H1 (cell line): ENCODE data around the gene UBE2L6. TPM values are rescaled to one million over a fixed set of nuclear protein-coding genes. Genes with fewer than 3 reads are reported as not detected.

Source experiments
- CBX5 ChIP-seq: fragments of 300-800, 300-1000 bp; sonication (generic); IDR thresholded peaks from 2 replicates; pipeline ENCODE4 v1.7.1; 2016; ENCODE audit warnings: antibody characterized with exemption, low read length, low read depth
- NRF1 ChIP-seq: IDR thresholded peaks from 2 replicates; pipeline ENCODE4 v1.6.1; 2011; ENCODE audit warnings: mild to moderate bottlenecking, low read depth, low read length, improper control_type of control experiment
- RXRA ChIP-seq: IDR thresholded peaks from 2 replicates; pipeline ENCODE4 v1.6.1; 2011; ENCODE audit warnings: low read depth, mild to moderate bottlenecking, low read length, moderate library complexity; ENCODE audit not compliant: insufficient read depth
- SIN3A ChIP-seq, 2 experiments: IDR thresholded peaks in 1 of 2; conservative IDR thresholded peaks in 1 of 2; 2 replicates each; pipeline ENCODE4 v1.6.1; 2011 to 2012; ENCODE audit warnings: low read length in 2 of 2, improper control_type of control experiment in 1 of 2, low read depth in 1 of 2, mild to moderate bottlenecking in 1 of 2
- SP4 ChIP-seq: IDR thresholded peaks from 2 replicates; pipeline ENCODE4 v1.6.1; 2012; ENCODE audit warnings: low read length, inconsistent platforms
- TAF1 ChIP-seq: IDR thresholded peaks from 2 replicates; pipeline ENCODE4 v1.6.1; 2011; ENCODE audit warnings: mild to moderate bottlenecking, low read depth, low read length
- polyA plus RNA-seq, 7 experiments: library from polyadenylated mRNA; depleted of rRNA in 3 of 7; stranded (reverse) in 5 of 7; unstranded in 2 of 7; fragments of >200 nt in 5 of 7; fragments of 200-250 nt in 2 of 7; gene quantifications; 1 replicate in 5 of 7; 2 replicates in 1 of 7; 4 replicates in 1 of 7; pipeline versions ENCODE4 v1.2.1 to v1.2.3, GENCODE V29; 2011 to 2013; ENCODE audit warnings: missing spikeins in 2 of 7, mixed read lengths in 2 of 7
- total RNA-seq: library from RNA; stranded (reverse); fragmentation: NEBNext Ultra II Directional; extraction: Animal tissue kit (Norgen Biotek cat#: 25700); gene quantifications from 2 replicates; pipeline ENCODE4 v1.2.1, GENCODE V29; 2021
- TF ChIP-seq, protein P1 (sequence below): fragments of 300-600 bp; sonication (generic); IDR thresholded peaks from 2 replicates; pipeline ENCODE4 v1.7.1; 2012; ENCODE audit warnings: low read length, moderate library complexity, mild to moderate bottlenecking, inconsistent platforms; ENCODE audit not compliant: insufficient replicate concordance

UBE2L6 gene
- total and polyA plus RNA-seq, 2 of the 8 experiments (the other 6 are each of a cell fraction or from before 2014, with no cell fraction given): 67.8 to 89.2 TPM

DNA sequence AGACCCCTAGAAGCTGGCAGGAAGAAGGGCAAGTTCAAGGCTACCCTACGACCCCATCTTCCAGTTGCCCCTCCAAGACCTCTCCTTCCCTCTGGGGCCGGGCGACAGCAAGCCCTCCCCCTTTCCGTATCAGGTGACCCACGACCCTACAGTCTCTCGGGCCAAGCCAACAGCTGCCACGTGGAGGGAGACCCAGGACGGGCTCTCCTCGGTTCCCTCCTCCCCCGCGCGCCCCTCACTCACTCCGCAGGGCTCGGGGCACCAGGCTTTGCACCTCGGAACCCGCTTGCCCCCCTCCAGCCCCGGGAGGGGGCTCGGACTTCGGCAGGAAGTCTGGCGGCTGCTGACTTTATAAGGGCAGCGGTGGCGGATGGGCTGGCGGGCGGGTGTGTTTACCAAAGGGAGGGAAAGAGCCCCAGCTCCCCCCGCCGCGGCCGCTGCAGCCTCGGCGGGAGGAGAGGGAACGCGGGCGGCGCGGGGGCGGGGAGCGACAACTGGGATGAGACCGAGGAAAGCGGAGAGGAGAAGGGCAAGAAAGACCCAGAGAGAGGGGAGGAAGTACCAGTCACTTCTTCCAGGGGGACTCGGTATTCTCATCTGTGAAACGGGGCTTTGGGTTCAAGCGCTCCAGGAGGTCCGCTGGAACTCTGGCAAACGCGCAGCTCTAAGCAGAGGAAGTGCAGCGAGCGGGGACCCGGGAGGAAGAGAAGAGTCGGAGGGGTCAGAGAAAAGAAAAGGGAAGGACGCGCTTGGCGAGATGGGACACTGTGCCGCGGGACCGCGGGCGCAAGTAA, 52.7 kb downstream of the UBE2L6 start (continued):
- TF ChIP-seq TAF1 (peak; percentile 45; the same call in 1 of the 2 replicates), NRF1 (no peak), SIN3A (conservative IDR thresholded peaks at IDR 0.05 in 1 of 2, IDR thresholded peaks at IDR 0.05 in 1 of 2; ENCODE audit: low read depth in 1 of 2, low read length in 2 of 2) (no peak; a peak in 1 of 4 replicates), RXRA (no peak), CBX5 (no peak), SP4 (no peak)
- TF ChIP-seq, protein P1, sequence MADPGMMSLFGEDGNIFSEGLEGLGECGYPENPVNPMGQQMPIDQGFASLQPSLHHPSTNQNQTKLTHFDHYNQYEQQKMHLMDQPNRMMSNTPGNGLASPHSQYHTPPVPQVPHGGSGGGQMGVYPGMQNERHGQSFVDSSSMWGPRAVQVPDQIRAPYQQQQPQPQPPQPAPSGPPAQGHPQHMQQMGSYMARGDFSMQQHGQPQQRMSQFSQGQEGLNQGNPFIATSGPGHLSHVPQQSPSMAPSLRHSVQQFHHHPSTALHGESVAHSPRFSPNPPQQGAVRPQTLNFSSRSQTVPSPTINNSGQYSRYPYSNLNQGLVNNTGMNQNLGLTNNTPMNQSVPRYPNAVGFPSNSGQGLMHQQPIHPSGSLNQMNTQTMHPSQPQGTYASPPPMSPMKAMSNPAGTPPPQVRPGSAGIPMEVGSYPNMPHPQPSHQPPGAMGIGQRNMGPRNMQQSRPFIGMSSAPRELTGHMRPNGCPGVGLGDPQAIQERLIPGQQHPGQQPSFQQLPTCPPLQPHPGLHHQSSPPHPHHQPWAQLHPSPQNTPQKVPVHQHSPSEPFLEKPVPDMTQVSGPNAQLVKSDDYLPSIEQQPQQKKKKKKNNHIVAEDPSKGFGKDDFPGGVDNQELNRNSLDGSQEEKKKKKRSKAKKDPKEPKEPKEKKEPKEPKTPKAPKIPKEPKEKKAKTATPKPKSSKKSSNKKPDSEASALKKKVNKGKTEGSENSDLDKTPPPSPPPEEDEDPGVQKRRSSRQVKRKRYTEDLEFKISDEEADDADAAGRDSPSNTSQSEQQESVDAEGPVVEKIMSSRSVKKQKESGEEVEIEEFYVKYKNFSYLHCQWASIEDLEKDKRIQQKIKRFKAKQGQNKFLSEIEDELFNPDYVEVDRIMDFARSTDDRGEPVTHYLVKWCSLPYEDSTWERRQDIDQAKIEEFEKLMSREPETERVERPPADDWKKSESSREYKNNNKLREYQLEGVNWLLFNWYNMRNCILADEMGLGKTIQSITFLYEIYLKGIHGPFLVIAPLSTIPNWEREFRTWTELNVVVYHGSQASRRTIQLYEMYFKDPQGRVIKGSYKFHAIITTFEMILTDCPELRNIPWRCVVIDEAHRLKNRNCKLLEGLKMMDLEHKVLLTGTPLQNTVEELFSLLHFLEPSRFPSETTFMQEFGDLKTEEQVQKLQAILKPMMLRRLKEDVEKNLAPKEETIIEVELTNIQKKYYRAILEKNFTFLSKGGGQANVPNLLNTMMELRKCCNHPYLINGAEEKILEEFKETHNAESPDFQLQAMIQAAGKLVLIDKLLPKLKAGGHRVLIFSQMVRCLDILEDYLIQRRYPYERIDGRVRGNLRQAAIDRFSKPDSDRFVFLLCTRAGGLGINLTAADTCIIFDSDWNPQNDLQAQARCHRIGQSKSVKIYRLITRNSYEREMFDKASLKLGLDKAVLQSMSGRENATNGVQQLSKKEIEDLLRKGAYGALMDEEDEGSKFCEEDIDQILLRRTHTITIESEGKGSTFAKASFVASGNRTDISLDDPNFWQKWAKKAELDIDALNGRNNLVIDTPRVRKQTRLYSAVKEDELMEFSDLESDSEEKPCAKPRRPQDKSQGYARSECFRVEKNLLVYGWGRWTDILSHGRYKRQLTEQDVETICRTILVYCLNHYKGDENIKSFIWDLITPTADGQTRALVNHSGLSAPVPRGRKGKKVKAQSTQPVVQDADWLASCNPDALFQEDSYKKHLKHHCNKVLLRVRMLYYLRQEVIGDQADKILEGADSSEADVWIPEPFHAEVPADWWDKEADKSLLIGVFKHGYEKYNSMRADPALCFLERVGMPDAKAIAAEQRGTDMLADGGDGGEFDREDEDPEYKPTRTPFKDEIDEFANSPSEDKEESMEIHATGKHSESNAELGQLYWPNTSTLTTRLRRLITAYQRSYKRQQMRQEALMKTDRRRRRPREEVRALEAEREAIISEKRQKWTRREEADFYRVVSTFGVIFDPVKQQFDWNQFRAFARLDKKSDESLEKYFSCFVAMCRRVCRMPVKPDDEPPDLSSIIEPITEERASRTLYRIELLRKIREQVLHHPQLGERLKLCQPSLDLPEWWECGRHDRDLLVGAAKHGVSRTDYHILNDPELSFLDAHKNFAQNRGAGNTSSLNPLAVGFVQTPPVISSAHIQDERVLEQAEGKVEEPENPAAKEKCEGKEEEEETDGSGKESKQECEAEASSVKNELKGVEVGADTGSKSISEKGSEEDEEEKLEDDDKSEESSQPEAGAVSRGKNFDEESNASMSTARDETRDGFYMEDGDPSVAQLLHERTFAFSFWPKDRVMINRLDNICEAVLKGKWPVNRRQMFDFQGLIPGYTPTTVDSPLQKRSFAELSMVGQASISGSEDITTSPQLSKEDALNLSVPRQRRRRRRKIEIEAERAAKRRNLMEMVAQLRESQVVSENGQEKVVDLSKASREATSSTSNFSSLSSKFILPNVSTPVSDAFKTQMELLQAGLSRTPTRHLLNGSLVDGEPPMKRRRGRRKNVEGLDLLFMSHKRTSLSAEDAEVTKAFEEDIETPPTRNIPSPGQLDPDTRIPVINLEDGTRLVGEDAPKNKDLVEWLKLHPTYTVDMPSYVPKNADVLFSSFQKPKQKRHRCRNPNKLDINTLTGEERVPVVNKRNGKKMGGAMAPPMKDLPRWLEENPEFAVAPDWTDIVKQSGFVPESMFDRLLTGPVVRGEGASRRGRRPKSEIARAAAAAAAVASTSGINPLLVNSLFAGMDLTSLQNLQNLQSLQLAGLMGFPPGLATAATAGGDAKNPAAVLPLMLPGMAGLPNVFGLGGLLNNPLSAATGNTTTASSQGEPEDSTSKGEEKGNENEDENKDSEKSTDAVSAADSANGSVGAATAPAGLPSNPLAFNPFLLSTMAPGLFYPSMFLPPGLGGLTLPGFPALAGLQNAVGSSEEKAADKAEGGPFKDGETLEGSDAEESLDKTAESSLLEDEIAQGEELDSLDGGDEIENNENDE: no peak
